HL-60 (cell line): ENCODE measurements around the gene RNASEL.

Experiments used
- DNase-seq, 2 experiments: peaks; one replicate each; pipeline ENCODE4 v3.0.0-alpha.2; 2010 to 2020; ENCODE audit warnings: low read depth in 1 of 2, low spot score in 1 of 2
- H3K27ac ChIP-seq: fragments of 250-450 bp; sonication (Bioruptor Pico); replicated peaks from 2 replicates; pipeline ENCODE4 v1.5.1; 2020; ENCODE audit warnings: mild to moderate bottlenecking, moderate library complexity
- H3K27me3 ChIP-seq: fragments of 250-450 bp; sonication (Bioruptor Pico); 2 replicates; pipeline ENCODE4 v1.5.1; 2021; ENCODE audit warnings: mild to moderate bottlenecking, moderate library complexity; ENCODE audit not compliant: insufficient read depth, poor library complexity, severe bottlenecking
- H3K4me3 ChIP-seq: replicated peaks from 2 replicates; pipeline ENCODE4 v1.5.1; 2011; ENCODE audit warnings: mild to moderate bottlenecking, control low read depth, low read length; ENCODE audit not compliant: insufficient read depth
- GABPA ChIP-seq: IDR thresholded peaks from 2 replicates; pipeline ENCODE4 v1.6.1; 2012; ENCODE audit warnings: low read depth
- POLR2AphosphoS5 ChIP-seq: IDR thresholded peaks from 2 replicates; pipeline ENCODE4 v1.6.1; 2012; ENCODE audit warnings: low read depth
- SPI1 ChIP-seq: IDR thresholded peaks from 2 replicates; pipeline ENCODE4 v1.6.1; 2012; ENCODE audit warnings: low read depth, mild to moderate bottlenecking, borderline replicate concordance
- TF ChIP-seq, protein P1 (sequence below): IDR thresholded peaks from 2 replicates; pipeline ENCODE4 v1.6.1; 2012; ENCODE audit warnings: low read depth; ENCODE audit not compliant: insufficient replicate concordance
- TF ChIP-seq, protein P2 (sequence below): IDR thresholded peaks from one replicate; pipeline ENCODE4 v1.5.1; 2011; ENCODE audit warnings: low read length, control low read depth, inconsistent platforms; ENCODE audit not compliant: insufficient read depth

The RNASEL gene

DNA sequence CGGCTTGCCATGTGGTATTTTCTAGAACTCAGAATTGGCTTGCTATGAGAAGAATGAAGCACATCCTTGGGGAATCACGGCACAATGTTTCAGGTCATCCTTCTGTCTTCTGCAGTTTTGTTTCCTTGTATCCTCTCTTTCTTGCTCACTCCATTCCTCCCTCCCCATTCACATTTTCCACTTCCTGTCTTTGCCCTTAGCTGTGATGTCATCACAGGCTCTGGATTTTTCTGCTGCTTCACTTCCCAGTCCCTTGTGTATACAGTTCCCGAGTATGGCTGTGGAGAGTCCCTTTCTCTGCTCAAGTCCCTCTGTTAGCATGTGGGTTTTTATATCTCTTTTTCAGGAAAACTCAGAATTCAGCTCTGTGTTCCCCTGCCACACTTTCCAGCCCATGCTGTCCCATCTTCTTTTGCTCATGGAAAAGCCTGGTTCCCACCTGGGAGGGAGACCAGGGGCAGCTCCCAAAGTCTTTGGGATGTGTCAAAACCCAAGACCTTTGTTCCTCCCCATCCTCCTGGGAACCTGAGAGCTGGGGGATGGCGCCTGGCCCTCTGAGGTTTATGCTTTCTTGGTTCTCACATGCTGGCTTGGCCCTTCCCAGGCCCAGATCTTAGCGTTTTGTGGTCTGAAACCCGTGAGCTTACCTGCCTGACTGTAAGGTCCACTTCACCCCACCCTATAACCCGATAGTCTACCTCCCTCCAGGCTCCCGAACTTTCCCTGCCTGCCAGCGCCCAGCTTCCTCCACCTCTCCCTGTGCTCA lies 20.0 kb upstream of the RNASEL start:
- H3K4me3 ChIP-seq, result no peak overlapping the region
- H3K27ac ChIP-seq, result no peak overlapping the region
- no peak for DNase-seq
- H3K27me3 ChIP-seq, result no peaks in the 10 kb centered on the region
- TF ChIP-seq, protein P1, sequence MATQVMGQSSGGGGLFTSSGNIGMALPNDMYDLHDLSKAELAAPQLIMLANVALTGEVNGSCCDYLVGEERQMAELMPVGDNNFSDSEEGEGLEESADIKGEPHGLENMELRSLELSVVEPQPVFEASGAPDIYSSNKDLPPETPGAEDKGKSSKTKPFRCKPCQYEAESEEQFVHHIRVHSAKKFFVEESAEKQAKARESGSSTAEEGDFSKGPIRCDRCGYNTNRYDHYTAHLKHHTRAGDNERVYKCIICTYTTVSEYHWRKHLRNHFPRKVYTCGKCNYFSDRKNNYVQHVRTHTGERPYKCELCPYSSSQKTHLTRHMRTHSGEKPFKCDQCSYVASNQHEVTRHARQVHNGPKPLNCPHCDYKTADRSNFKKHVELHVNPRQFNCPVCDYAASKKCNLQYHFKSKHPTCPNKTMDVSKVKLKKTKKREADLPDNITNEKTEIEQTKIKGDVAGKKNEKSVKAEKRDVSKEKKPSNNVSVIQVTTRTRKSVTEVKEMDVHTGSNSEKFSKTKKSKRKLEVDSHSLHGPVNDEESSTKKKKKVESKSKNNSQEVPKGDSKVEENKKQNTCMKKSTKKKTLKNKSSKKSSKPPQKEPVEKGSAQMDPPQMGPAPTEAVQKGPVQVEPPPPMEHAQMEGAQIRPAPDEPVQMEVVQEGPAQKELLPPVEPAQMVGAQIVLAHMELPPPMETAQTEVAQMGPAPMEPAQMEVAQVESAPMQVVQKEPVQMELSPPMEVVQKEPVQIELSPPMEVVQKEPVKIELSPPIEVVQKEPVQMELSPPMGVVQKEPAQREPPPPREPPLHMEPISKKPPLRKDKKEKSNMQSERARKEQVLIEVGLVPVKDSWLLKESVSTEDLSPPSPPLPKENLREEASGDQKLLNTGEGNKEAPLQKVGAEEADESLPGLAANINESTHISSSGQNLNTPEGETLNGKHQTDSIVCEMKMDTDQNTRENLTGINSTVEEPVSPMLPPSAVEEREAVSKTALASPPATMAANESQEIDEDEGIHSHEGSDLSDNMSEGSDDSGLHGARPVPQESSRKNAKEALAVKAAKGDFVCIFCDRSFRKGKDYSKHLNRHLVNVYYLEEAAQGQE, result no peak
- TF ChIP-seq POLR2AphosphoS5 (no peak), GABPA (no peak)
- TF ChIP-seq, protein P2, sequence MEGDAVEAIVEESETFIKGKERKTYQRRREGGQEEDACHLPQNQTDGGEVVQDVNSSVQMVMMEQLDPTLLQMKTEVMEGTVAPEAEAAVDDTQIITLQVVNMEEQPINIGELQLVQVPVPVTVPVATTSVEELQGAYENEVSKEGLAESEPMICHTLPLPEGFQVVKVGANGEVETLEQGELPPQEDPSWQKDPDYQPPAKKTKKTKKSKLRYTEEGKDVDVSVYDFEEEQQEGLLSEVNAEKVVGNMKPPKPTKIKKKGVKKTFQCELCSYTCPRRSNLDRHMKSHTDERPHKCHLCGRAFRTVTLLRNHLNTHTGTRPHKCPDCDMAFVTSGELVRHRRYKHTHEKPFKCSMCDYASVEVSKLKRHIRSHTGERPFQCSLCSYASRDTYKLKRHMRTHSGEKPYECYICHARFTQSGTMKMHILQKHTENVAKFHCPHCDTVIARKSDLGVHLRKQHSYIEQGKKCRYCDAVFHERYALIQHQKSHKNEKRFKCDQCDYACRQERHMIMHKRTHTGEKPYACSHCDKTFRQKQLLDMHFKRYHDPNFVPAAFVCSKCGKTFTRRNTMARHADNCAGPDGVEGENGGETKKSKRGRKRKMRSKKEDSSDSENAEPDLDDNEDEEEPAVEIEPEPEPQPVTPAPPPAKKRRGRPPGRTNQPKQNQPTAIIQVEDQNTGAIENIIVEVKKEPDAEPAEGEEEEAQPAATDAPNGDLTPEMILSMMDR, result no peak

DNA sequence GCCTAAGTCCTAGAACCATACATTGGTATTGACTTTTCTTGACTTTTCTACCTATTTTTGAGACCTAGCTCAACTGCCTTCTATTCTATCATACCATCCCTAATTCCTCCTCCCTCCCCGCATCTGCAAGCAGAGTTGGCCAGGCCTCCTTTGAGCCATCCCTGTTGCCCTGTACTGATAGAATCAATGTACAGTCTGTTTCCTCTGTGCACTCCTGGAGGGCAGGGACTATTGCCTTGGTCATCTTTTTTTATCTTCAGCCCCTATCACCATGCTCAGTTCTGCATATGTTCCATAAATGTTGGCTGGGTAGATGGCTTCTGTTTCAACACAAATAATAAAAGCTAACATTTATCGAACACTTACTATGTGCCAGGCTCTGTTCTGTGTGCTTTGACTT lies 19.2 kb upstream of the RNASEL start:
- no peaks in the 10 kb centered on the region for H3K27me3 ChIP-seq
- DNase-seq, result no peak
- TF ChIP-seq SPI1 (no peak), POLR2AphosphoS5 (no peak), GABPA (no peak)
- TF ChIP-seq, protein P1, result no peak
- TF ChIP-seq, protein P2, result no peak
- H3K4me3 ChIP-seq, result no peak overlapping the region
- no peak overlapping the region for H3K27ac ChIP-seq

DNA sequence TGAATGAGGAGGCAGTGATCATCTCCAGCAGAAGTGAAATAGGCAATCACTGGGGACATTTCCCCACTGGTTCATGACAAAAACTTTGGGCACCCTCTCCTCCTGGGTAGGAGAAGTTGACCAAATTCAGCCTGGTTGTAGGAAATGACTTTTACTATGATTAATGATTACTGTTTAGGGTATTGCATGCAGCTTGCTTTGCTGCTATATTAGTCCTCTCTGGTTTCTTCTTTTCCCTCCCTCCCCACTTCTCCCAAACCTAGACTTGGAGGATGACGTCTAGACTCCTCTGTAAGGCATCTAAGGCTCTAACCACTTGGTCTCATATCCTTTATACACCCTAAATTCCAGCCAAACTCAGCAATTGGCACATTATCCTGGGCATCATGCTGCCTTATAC lies 18.5 kb upstream of the RNASEL start:
- no peak for TF ChIP-seq GABPA
- TF ChIP-seq, protein P2, result no peak
- TF ChIP-seq, protein P1, result no peak
- H3K27ac ChIP-seq, result no peak overlapping the region
- H3K4me3 ChIP-seq, result no peak overlapping the region
- H3K27me3 ChIP-seq, result no peaks in the 10 kb centered on the region
- no peak for DNase-seq
